GM21737 (cell line): Measurements from ENCODE around the gene CYP1A2.

Source experiments
- ATAC-seq: cut with Tn5 transposase; IDR thresholded peaks from one replicate; pipeline ENCODE4 v1.9.1; 2021; ENCODE audit warnings: mild to moderate bottlenecking, moderate library complexity; ENCODE audit not compliant: unreplicated experiment

The CYP1A2 gene

GRCh38 chr15:74802290-74802689 is 53.6 kb downstream of the CYP1A2 start:
- no peak for ATAC-seq

GRCh38 chr15:74802862-74803447 is 54.3 kb downstream of the CYP1A2 start:
- no peak for ATAC-seq

GRCh38 chr15:74804935-74805334 is 56.3 kb downstream of the CYP1A2 start:
- no peak for ATAC-seq
